SK-N-MC (cell line): ENCODE results near the gene LUZP2.

ENCODE experiments used
- EZH2 ChIP-seq: fragments of 200-600 bp; sonication (generic); IDR thresholded peaks from one replicate; pipeline ENCODE4 v1.6.1; 2017; ENCODE audit warnings: antibody characterized with exemption
- FOXP2 ChIP-seq: optimal IDR thresholded peaks from 2 replicates; pipeline ENCODE3; 2011; ENCODE audit warnings: mild to moderate bottlenecking, moderate library complexity; ENCODE audit not compliant: insufficient read depth; ENCODE audit errors: extremely low read length, control extremely low read depth
- POLR2AphosphoS5 ChIP-seq: IDR thresholded peaks from 2 replicates; pipeline ENCODE4 v1.6.1; 2012; ENCODE audit warnings: mild to moderate bottlenecking, low read depth, low read length, borderline replicate concordance

DNA sequence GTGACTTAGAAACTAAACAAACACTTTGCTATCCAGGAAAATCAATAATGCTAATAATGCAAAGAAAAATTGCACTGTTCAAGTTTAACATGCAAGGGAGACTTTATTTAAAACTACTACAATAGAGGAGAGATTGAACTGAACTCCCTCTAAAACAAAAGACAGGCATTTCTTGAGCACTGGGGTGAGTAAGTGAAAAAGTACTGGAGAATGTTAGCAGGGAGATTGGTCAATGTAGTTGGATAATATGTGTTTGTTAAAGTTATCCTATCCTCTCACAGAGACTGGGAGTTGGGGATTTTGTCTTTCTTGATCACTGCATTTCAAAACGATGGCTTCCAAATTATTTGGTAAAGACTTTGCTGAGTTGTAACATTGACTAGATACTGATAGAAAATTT, 77.6 kb downstream of the LUZP2 start:
- TF ChIP-seq EZH2 = no peak
- TF ChIP-seq POLR2AphosphoS5 = no peak
- no peak for TF ChIP-seq FOXP2
